Coronary artery (tissue), 2 donors: ENCODE measurements around the gene GGPS1.

Experiments used
- DNase-seq: peaks from one replicate; pipeline ENCODE4 v3.0.0-alpha.2; 2017; ENCODE audit warnings: low spot score
- H3K27ac ChIP-seq, 2 donors: fragments of 200-600 bp; sonication (generic); one replicate each; pipeline ENCODE4 v1.5.1; 2016 to 2019
- H3K4me3 ChIP-seq: fragments of 200-600 bp; sonication (generic); 2 replicates; pipeline ENCODE4 v1.5.1; 2016; ENCODE audit warnings: mild to moderate bottlenecking, moderate library complexity
- TF ChIP-seq, protein P1 (sequence below): fragments of 200-600 bp; sonication (generic); IDR thresholded peaks from one replicate; pipeline ENCODE4 v1.5.1; 2019; ENCODE audit warnings: antibody characterized with exemption

GGPS1 gene

GRCh38 chr1:235327559-235328270, 655 bp upstream of the GGPS1 start, which contains the start of gene ARID4B:
ARID4B (minus strand) TSS chr1:235328179; CDS start chr1:235326919, 1,260 bp downstream.
- peak within 1 kb of the TSS; percentile 98 to 99 for H3K27ac ChIP-seq
- H3K4me3 ChIP-seq, result peak within 1 kb of the TSS; percentile 93
- TF ChIP-seq, protein P1, sequence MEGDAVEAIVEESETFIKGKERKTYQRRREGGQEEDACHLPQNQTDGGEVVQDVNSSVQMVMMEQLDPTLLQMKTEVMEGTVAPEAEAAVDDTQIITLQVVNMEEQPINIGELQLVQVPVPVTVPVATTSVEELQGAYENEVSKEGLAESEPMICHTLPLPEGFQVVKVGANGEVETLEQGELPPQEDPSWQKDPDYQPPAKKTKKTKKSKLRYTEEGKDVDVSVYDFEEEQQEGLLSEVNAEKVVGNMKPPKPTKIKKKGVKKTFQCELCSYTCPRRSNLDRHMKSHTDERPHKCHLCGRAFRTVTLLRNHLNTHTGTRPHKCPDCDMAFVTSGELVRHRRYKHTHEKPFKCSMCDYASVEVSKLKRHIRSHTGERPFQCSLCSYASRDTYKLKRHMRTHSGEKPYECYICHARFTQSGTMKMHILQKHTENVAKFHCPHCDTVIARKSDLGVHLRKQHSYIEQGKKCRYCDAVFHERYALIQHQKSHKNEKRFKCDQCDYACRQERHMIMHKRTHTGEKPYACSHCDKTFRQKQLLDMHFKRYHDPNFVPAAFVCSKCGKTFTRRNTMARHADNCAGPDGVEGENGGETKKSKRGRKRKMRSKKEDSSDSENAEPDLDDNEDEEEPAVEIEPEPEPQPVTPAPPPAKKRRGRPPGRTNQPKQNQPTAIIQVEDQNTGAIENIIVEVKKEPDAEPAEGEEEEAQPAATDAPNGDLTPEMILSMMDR, result no peak
- DNase-seq, result no peak

DNA sequence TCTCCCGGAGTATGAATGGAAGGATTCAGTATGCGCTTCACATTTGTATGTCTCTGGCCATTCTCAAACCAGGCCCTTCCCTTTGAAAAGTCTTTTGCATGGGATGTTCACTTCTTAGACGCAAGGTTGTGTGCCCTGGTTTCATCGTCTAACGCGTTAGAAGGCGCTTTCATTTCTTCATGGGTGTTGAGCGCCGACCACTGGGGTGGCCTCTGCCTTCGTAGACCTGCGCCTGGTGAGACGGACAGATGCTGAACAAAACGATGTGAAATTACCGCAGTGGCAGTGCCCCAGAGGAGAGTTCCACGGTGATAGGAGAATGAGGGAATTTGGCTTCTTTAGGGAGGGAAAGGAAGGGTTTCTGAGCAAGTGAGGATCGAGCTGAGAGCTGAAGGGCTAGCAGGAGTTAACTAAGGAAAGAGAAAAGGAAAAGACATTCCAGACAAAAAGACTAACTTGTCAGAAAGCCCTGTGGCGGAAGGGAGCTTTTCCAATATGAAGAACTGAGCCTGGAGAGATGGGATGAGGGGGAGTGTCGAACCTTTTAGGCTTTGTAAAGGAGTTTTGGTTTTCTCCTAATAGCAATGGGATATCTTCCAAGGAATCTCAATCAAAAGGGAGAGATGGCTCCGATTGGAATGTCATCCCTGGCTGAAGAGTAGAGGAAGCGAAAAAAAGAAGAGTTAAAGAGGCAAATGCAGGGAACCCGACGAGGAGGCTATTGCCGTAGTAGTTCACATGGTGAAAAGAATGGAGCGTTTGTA, 951 bp downstream of the GGPS1 start:
- peak; percentile 74 for DNase-seq
- Histone ChIP-seq H3K27ac (peak overlapping the region; percentile 81 to 98), H3K4me3 (peak overlapping the region; percentile 82)
- TF ChIP-seq, protein P1, result no peak

GRCh38 chr1:235330918-235331285, 2.5 kb downstream of the GGPS1 start:
- no peak overlapping the region for H3K27ac ChIP-seq
- H3K4me3 ChIP-seq, result no peak overlapping the region
- TF ChIP-seq, protein P1, result no peak
- no peak for DNase-seq

GRCh38 chr1:235331401-235331800, 3.0 kb downstream of the GGPS1 start:
- H3K4me3 ChIP-seq, result no peak overlapping the region
- TF ChIP-seq, protein P1, result no peak
- H3K27ac ChIP-seq, result no peak overlapping the region
- no peak for DNase-seq

GRCh38 chr1:235336903-235337302, 8.5 kb downstream of the GGPS1 start:
- DNase-seq, result no peak
- TF ChIP-seq, protein P1, result no peak
- no peak overlapping the region for H3K27ac ChIP-seq
- no peak overlapping the region for H3K4me3 ChIP-seq

- DNase-seq, result no peak
- TF ChIP-seq, protein P1, result no peak
- Histone ChIP-seq H3K4me3 (no peak overlapping the region), H3K27ac (no peak overlapping the region)
These were observed 11.4 kb downstream of the GGPS1 start for GRCh38 chr1:235339746-235340145.
